Activated T-helper 1 cell treated with anti-CD3 and anti-CD28 coated beads, Interleukin-2, amount 50 U/mL, for 16 hours (primary cell): ENCODE measurements around the gene VPS35L.
"Not testable (repeated sequence)": the region's sequence is repeated elsewhere in the genome, so short reads cannot be mapped to it uniquely, and the experiment has no call there.

Experiments used
- DNase-seq, 2 donors: peaks; one replicate each; pipeline ENCODE4 v3.0.0-alpha.2; 2020; ENCODE audit warnings: low read depth in 1 of 2, low spot score in 1 of 2

VPS35L gene

DNA sequence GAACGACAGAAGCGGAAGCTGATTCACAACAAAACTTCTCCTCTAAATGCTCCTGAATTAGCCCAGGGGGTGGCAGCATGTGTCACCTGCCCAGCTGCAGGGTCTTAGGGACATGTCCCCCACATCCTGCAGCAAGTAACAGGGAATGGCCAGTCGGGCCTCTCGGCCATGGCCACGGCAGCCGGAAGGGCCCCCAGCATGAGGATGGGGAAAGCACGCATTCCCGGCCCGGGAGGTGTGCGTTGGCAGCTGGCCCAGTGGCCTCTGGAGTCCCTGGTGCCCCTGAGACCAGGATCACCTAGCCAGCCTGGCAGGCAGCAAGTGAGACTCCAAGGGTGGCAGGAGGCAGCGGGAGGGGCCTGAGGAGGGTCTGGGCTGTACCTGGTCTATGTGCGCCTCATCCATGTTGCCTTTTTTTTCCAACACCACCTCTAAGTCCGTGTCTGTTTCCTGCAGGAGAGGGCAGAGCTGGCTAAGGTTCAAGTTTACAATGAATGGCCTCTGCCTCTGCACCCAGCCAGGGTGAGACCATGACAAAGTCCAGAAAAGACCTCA is 155.6 kb downstream of the VPS35L start:
- no peak for DNase-seq

DNA sequence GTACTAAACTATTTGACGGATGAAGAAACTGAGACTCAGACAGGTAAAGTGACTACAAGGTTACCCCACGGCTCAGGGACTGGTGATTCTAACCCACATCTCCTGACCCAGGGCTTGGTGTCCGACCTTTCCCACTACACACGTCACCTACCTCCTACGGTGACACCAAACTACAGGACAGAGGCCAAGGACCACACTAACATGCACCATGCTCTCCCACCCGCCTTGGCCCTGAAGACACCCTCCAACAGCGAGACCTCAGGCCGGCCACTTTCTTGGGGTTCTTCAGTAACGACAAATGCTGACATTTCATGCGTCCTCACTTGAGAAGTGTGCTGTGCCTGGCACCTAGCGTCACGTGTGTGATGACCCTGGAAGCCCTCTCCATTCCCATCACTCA is 156.1 kb downstream of the VPS35L start:
- no peak for DNase-seq

DNA sequence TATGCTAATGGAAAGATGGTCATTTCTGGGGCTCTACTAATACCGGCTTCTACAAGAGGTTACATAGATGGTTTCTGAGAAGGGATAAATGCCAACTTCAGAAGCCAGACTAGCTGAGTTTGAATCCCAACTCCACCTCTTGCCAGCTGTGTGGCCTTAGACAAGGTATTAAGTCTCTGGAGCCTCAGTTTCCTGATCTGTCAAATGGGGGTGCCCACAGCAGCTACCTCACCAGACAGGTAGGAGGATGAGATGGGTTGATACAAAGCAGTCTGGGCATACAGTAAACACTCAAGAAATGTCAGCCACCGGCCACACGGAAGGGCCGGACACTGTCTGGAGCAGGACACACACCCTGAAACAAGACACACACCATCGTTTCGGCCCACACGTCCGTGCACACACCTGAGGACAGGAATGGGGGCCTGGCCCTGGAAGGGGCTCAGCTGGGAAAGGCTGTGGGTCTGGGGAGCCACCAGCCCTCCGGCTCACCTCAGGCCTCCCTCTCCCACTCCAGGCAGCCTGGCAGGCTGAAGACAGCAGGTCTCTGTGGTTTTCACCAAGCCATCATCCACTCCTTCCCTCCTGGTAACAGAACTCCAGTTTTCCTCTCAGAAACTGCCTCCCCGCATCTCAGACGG is 157.0 kb downstream of the VPS35L start:
- no peak for DNase-seq

DNA sequence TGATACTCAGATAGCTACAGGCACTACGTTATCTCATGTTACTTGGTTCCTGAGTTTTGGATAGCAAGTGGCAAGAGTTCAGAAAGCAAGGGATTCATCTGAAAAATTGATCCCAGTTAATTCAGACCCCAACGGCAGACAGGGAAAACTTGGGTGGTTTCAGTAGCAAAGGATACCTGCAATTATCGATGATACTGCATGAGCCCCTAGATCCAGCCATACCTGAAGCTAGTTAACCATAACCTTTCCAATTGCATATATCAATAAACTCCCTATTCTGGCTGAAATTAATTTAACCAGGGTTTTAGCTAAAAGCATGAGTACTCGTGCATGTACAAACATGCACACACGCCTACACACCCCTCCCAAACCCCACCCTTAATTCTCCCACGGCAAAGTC is 158.2 kb downstream of the VPS35L start:
- DNase-seq = no peak

DNA sequence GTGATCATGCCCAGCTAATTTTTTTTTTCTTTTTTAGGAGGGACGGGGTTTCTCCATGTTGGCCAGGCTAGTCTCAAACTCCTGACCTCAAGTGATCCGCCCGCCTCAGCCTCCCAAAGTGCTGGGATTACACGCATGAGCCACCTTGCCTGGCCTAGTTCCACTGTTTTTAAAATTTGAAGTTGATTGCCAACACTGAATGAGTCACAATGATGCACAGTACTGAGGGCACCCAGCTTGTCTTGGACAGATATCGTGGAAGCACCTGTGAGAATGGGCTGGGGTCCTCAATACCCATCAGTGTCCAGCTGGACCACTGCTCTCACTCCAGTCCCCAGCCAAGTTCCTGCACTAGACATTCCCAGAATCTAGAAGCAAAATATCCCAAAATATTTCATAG is 160.1 kb downstream of the VPS35L start:
- DNase-seq = no peak

DNA sequence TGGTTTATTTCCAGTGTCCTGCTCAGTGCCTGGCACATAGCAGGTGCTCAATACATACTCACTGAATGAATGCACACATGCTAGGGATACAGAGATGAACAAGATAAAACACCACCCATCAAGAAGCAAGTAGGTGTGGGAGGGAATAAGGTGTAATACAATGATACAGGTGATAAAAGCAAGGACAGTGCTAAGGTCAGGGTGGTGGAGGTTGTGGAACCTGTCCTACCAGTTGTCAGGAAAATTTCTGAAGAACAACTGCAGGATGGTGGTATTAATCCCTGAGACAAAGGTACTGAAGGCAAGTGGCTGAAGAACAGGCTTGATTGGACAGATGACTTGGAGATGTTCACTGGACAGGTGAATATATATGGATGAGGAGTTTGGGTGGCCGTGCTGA is 160.7 kb downstream of the VPS35L start:
- no peak for DNase-seq

DNA sequence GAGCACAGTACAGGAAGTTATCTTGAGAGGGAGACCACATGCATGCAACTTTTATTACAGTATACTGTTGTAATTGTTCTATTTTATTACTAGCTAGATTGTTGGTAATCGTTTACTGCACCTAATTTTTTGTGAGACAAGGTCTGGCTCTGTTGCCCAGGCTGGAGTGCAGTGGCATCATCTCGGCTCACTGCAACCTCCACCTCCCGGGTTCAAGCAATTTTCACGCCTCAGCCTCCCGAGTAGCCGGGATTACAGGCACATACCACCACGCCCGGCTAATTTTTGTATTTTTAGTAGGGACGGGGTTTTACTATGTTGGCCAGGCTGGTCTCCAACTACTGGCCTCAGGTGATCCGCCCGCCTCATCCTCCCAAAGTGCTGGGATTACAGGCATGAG is 161.2 kb downstream of the VPS35L start:
- not testable (repeated sequence) for DNase-seq

DNA sequence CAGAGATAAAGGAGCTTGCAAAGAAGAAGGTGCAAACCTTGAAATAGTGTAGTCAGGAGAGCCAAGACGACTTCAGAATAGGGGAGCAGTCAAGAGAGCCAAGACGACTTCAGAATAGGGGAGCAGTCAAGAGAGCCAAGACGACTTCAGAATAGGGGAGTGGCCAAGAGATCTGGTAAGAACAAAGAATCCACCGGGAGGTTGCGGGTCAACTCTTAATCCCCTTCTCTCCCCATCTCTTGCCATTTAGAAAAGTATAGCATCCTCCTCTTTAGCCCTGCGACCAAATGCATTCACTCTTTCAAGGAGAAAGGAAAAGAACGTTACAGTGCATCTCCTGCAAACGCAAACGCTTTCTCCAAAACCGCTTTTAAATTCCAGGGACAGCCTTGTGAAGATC is 161.8 kb downstream of the VPS35L start:
- no peak for DNase-seq

DNA sequence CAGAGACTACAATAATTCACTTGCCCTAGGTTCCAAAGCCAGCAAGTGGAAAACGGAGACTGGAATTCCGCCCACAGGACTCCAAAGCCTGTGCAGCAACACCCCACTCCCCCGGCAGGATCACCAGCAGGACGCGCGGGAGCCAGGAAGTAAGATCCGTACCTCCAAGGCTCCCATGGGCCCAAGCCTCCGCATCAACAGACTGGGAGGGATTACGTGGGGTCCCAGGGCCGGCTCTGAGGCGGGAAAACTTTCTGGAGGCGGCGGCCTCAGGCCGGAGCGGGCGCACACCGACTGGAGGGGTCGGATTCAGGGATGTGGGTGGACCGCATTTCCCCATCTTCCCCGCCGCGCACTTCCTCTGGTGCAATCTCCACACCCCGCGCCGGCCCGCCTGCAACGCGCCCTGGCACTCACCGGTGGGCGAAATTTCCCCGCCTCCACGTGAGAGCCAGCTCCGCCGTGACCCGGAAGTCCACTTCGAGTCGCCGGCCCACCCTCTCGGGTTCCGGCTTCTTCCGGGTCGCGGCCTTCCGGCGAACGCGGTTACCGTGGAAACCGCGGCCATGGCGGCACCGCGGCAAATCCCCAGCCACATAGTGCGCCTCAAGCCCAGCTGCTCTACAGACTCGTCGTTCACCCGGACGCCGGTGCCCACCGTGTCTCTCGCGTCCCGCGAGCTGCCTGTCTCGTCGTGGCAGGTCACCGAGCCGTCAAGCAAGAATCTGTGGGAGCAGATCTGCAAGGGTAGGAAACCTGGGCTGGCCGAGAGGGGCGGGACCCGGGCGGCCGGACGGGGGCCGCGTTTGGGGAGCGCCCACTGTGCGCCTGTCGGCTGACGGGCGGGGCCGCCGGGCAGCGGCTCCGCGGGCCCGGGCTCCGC is 162.5 kb downstream of the VPS35L start, which contains the start of the genes IQCK and KNOP1:
IQCK (plus strand) TSS at position 531 of the 883 bp plus-strand sequence; CDS start at position 567, 36 bp downstream.
KNOP1 (minus strand) TSS at position 487 of the 883 bp plus-strand sequence. CDS start 3,192 bp downstream, outside the sequence.
- peak; percentile 64 to 89 for DNase-seq

DNA sequence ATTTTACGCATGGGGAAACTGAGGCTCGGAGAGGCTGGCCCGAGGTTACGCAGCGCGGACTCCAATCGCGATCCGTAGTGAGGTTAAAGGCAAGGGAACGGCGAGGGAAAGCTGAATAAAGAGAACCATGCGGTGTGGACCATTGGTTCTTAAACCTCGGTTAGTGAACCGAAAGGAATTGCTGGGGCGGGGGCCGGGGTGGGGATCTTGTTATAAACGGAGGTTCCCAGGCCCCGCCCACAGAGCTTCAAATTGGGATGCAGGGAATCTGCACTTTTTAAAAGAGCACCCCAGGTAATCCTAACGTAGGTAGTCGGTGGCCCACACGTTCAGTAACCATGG is 163.1 kb downstream of the VPS35L start:
- DNase-seq = no peak

DNA sequence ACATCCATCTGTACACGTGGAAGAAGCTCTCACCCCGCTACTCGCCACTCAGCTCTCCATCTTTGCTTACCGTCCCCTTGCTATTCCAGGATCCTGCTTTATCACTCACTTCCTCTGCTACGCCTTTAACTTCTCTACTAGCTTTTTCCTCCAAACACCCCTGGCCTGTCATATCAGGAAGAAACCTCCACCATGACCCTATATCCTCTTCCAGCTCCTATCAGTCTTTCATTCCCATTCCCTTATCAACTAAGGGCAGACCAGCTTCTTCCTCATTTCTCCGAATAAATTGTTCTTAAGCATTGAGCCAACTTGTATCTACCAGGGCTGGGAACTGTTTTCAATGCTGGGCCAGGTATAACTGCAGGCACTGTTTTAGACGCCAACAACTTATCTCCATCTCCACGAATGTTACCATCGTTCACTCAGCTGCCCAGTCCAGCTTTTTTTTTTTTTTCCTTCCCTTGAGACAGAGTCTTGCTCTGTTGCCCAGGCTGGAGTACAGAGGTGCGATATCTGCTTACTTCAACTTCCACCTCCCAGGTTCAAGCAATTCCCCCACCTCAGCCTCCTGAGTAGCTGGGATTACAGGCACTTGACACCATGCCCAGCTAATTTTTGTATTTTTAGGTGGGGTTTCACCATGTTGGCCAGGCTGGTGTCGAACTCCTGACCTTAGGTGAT is 166.9 kb downstream of the VPS35L start:
- no peak for DNase-seq

DNA sequence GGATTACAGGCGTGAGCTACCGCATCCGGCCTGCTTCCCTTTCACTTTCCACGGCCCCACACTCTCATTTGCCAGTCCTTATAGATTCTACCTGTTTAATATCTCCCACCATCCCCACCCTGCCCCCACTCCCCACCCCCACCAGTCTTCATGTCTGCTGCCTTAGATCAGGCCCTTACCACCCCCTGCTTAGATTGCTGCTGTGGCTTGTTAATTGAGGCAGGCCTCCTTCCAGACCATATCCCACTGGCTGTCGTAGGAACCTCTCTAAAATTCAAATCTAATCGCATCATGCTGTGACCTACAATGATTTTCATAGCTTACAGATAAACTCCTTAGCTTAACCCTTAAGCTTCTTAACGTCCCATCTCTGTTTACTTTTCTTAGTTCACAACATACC is 167.5 kb downstream of the VPS35L start:
- DNase-seq = no peak

DNA sequence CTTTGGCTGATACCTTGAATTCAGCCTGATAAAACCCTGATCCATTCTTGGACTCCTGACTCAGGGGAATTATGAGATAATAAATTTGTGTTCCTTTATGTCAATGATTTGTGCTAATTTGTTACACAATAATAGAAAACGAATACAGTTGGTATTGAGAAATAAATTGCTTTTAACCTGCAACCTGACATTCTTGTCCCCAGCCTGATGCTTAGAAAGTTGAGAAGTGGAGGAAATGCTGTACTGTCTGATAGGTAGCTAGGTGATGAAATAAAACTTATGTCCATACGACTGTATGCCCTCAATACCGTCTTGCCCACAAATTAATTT is 173.1 kb downstream of the VPS35L start:
- no peak for DNase-seq

DNA sequence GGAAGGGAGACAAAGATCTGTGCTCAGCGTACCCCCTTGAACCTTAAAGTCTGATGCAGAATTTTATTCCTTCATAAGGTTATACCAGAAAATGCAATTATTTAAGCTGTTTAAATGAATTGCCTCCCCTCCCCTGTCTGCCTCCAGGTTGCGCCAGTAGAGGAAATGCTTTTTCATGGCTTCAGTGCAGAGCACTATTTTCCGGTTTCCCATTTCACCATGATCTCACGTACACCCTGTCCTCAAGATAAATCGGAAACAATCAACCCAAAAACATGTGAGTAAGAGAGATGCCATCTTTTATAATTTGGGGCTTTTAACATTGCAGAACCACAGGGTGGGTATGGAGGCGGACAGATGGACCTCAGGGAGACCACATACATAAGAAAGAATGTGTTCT is 178.0 kb downstream of the VPS35L start:
- DNase-seq = no peak

DNA sequence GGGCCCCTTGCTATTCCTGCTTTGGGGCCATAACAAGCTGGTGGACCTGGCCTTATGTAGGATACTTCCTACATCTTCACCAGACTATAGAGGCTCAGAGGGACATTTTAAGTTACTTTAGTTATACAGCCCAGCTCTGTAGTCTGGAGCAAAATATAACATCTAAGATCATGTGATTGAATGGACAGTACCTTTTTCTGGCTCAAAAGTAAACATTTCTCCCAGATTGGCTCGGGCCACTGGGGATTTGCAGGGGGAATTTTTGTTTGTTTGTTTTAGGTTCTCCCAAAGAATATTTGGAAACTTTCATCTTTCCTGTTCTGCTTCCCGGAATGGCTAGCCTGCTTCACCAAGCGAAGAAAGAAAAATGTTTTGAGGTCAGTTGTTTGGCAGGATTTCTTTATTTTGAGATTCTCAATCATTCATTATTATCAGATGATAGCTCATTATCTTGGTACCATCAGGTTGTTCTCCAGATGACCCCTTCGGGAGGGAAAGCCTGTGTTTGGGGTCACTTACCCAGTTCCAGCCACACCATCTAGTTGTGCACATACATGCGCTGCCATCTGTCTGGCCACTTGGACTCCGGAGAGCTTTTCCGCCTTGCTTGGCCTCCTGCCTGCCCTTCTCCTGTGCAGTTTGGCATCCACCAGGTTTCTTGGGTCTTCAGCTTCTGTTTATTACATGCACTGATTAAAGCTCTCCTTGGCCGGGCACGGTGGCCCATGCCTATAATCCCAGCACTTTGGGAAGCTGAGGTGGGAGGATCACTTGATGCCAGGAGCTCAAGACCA is 179.8 kb downstream of the VPS35L start:
- no peak for DNase-seq

DNA sequence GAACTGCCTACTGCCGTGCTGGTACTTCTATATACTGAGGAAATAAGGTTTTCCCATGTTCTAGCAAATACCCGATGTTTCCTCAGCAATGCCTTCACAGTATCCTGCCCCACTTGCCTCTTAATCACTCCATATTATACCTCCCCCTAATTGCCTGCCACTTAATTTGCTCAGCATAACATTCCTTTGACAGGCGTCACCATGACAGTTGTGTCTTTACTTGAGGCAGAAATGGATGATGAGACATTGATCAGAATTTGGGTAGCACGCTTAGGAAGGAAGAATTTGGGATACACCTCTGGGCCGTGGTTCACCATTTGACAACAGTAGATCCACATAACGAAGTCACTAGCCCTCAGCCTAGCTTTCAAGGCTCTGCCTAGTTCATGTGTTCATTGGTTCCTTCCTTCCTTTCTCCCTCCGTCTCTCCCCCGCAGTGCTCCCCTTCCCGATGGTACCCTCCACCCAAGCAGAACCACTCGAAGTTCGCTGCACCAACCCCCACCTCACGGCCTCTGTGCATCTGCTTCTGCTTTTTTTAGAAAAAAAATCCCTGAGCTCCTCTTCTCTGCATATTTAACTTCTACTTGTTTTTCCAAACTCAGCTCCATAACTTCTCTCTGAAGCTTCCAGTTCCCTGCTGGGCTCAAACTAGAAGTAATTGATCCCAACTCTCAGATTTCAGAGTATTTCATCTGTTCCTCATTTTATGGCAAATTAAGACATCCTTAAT is 182.0 kb downstream of the VPS35L start:
- no peak for DNase-seq

DNA sequence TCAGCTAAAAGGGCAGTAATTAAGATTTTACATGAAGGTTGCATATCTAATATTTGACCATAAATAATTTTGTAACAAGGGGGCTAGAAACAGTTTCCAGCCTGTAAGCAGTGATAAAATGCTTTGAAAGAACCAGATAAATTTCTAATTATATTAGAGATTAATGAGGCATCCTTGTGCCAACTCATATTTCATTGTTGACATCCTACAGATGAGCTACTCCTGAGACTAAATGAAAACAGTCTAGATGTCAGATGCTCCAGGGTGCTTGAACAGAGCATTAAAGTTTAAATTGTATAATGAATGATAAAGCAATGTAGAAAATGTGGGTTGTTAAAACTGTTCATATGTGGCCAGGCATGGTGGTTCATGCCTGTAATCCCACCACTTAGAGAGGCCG is 185.9 kb downstream of the VPS35L start:
- no peak for DNase-seq

DNA sequence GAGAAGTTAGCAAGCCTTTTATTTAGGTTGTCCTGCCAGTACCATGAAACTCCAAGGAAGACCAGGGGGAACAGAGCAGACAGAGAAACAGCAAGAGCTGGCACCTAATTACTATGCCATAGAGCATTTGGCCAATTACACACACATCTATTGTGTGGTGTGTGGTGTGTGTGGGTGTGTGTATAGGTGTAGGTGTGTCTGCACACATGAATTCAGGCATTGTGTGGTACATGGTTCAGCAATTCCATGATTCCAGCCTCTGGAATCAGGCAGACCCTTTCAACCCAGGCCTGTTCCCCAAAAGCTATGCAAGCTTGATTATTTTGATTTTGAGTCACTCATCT is 188.3 kb downstream of the VPS35L start:
- DNase-seq = no peak

DNA sequence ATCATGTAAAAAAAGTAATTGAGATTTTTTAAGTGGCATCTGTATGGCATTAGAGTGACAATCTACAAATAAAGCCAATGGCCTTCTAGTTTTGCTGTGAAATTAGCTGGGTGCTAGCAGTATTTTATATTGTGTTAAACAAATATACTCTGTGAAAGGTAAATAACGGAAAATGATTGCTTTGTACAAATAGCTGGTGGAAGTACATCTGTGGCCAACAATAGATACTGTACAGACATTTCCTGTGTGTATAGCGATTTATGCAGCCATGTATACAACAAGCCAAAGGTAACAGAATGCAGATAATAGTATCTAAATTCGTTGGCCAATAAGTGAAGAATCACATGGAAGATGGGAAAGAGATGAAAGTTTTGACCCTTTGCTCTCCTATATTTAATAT is 189.2 kb downstream of the VPS35L start:
- no peak for DNase-seq

DNA sequence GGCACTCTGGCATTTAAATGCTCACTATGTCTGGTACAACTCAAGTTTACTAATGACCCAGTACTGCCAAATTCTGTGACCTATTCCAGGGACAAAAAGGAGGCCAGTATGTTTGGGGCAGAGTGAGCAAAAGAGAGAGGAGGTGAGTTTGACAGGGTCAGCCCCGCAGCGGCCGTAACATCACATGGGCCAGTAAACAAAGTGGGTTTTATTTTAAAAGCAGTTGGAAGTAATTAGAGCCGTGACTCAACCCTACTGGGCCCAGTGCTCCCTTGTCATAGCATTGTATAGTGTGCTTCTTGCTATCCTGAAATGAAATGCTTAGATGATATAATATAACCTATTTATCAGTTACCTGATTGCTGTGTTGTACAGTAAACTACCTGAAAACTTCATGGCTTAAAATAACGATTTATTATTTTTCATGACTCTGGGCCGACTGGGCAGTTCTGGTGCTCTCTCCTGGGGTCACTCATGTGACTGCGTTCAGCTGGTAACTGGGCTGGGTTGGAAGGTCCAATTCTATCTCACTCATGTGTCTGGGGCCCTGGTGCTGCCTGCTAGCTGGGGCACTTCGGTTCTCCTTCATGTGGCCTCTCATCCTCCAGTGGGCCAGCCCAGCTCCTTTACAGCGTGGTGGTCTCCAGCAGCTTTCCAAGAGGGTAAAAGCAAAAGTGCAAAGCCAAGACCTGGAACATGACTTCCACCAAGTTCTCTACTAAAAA is 189.9 kb downstream of the VPS35L start:
- no peak for DNase-seq
